Measurements from ENCODE around the gene CDCP1.

CDCP1 gene

DNA sequence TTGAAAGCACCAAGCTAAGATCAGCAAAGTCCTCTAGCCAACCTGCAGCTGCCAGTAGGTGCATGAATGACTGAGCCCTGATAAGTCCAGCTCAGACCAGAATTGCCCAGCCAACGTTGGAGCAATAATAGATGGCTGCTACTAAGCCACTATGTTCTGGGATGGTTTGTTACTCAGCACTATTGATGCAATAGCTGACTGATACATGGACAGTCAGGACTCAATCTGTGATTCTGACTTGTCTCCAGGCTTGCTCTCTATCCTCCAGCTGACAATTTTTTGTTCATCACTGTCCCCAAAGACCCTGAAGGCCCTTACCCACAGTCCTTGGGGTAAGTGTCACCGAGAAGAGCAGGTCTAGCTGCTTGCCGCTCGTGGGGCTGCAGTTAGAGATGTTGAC is 55.3 kb downstream of the CDCP1 start:
- TF ChIP-seq EGR1 (IDR thresholded peaks at IDR 0.05) (no peak), RAD21 (IDR thresholded peaks at IDR 0.05; ENCODE audit: low read depth) (no peak), REST (IDR thresholded peaks at IDR 0.05; ENCODE audit: low read depth) (no peak), TCF12 (IDR thresholded peaks at IDR 0.05; ENCODE audit: low read depth) (no peak), ZBTB7A (IDR thresholded peaks at IDR 0.05; ENCODE audit: low read depth) (no peak), TAF1 (IDR thresholded peaks at IDR 0.05; ENCODE audit: low read depth) (no peak), NFIC (IDR thresholded peaks at IDR 0.05) (no peak), TEAD4 (IDR thresholded peaks at IDR 0.05) (no peak), FOXM1 (IDR thresholded peaks at IDR 0.05; ENCODE audit: borderline replicate concordance, low read depth) (no peak), CREB1 (IDR thresholded peaks at IDR 0.05; ENCODE audit: low read depth) (no peak), YY1 (IDR thresholded peaks at IDR 0.05; ENCODE audit: low read depth) (no peak), CEBPB (IDR thresholded peaks at IDR 0.05) (no peak), EP300 (IDR thresholded peaks at IDR 0.05; ENCODE audit: borderline replicate concordance) (no peak)
- TF ChIP-seq, protein P1, sequence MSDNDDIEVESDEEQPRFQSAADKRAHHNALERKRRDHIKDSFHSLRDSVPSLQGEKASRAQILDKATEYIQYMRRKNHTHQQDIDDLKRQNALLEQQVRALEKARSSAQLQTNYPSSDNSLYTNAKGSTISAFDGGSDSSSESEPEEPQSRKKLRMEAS (IDR thresholded peaks at IDR 0.05), result no peak
- TF ChIP-seq, protein P2, sequence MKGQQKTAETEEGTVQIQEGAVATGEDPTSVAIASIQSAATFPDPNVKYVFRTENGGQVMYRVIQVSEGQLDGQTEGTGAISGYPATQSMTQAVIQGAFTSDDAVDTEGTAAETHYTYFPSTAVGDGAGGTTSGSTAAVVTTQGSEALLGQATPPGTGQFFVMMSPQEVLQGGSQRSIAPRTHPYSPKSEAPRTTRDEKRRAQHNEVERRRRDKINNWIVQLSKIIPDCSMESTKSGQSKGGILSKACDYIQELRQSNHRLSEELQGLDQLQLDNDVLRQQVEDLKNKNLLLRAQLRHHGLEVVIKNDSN (IDR thresholded peaks at IDR 0.05), result no peak

- no peak for TF ChIP-seq EGR1 (IDR thresholded peaks at IDR 0.05)
- TF ChIP-seq REST (IDR thresholded peaks at IDR 0.05; ENCODE audit: low read depth), result no peak
- no peak for TF ChIP-seq CREB1 (IDR thresholded peaks at IDR 0.05; ENCODE audit: low read depth)
- no peak for TF ChIP-seq EP300 (IDR thresholded peaks at IDR 0.05; ENCODE audit: borderline replicate concordance)
- TF ChIP-seq TCF12 (IDR thresholded peaks at IDR 0.05; ENCODE audit: low read depth), result no peak
- no peak for TF ChIP-seq FOXM1 (IDR thresholded peaks at IDR 0.05; ENCODE audit: borderline replicate concordance, low read depth)
- no peak for TF ChIP-seq TAF1 (IDR thresholded peaks at IDR 0.05; ENCODE audit: low read depth)
- TF ChIP-seq RAD21 (IDR thresholded peaks at IDR 0.05; ENCODE audit: low read depth), result no peak
- TF ChIP-seq CEBPB (IDR thresholded peaks at IDR 0.05), result no peak
- no peak for TF ChIP-seq NFIC (IDR thresholded peaks at IDR 0.05)
- TF ChIP-seq ZBTB7A (IDR thresholded peaks at IDR 0.05; ENCODE audit: low read depth), result no peak
- no peak for TF ChIP-seq TEAD4 (IDR thresholded peaks at IDR 0.05)
- TF ChIP-seq, protein P1 (IDR thresholded peaks at IDR 0.05), result no peak
- TF ChIP-seq, protein P2 (IDR thresholded peaks at IDR 0.05), result no peak
- TF ChIP-seq YY1 (IDR thresholded peaks at IDR 0.05; ENCODE audit: low read depth), result no peak
Measured at GRCh38 chr3:45088543-45089358, 57.4 kb downstream of the CDCP1 start.

DNA sequence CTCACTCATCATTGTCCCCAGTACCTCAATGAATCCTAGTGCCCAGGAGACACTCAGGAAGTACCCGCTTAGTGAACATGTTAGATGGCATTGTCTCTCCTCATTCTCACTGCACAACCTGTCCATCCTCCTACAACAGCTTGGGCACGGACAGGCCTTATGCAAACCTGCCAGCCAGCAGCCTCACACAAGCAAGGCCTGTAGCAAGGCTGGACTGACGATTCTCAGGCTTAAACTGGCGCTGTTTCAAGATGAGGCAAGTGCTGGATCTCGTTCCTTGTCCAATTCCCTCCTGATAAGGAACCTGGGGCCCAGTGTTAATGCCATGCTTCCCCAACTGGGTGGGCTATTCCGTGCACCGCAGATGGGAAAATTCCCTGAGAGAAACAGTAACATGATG is 59.0 kb downstream of the CDCP1 start:
- TF ChIP-seq TCF12 (IDR thresholded peaks at IDR 0.05; ENCODE audit: low read depth) (no peak), EGR1 (IDR thresholded peaks at IDR 0.05) (no peak), TEAD4 (IDR thresholded peaks at IDR 0.05) (no peak), RAD21 (IDR thresholded peaks at IDR 0.05; ENCODE audit: low read depth) (no peak), YY1 (IDR thresholded peaks at IDR 0.05; ENCODE audit: low read depth) (no peak), CREB1 (IDR thresholded peaks at IDR 0.05; ENCODE audit: low read depth) (no peak), ZBTB7A (IDR thresholded peaks at IDR 0.05; ENCODE audit: low read depth) (no peak), TAF1 (IDR thresholded peaks at IDR 0.05; ENCODE audit: low read depth) (no peak), EP300 (IDR thresholded peaks at IDR 0.05; ENCODE audit: borderline replicate concordance) (no peak)
- TF ChIP-seq, protein P2 (IDR thresholded peaks at IDR 0.05), result no peak

DNA sequence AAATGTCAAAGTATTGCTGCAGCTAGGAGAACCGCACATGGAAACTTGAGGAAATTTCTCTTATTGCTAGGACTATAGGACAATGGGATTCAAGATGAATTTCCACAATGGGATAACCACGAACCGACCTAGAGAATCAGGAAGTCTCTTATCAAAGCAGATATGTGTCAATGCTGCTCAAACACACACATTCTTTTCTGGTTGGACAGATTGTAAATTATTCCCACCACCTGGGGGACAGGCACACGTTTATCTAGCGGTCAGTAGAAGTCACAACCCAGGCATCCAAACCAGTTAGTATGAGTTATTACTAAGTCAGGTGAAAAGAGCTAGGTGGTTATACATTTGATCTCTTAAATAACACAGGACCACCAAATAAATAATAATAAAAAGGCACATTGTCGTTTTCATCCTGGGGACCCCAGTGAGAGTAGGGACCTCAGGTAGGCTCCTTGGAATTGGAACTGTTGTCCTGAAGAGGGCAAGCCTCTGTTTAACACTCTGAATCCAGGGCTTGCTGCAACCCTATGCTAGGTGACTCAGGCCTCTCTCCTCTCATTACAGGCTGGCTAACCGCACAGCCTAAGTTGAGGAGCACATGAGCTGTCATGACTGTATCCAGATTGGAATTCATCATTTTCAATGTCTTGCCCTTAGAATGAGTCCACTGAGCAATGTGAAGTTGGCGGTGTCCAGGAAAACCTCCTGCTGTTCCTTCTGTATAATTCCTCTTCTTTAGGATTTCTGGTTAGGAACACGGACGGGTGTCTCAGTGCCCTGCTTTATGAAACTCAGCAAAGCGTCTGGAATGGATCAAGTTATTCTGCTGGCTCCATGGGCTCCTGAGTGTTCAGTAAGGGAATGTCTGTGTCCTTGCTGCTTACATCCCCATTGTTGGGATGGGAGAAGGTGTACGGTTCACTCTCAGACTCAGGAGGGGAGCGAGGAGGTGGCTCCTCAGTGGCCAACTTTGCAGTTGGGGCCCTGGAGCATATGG is 61.1 kb downstream of the CDCP1 start:
- TF ChIP-seq, protein P2 (IDR thresholded peaks at IDR 0.05), result no peak
- no peak for TF ChIP-seq TCF12 (IDR thresholded peaks at IDR 0.05; ENCODE audit: low read depth)
- TF ChIP-seq CEBPB (IDR thresholded peaks at IDR 0.05), result no peak
- no peak for TF ChIP-seq CREB1 (IDR thresholded peaks at IDR 0.05; ENCODE audit: low read depth)
- TF ChIP-seq ZBTB7A (IDR thresholded peaks at IDR 0.05; ENCODE audit: low read depth), result no peak
- TF ChIP-seq EP300 (IDR thresholded peaks at IDR 0.05; ENCODE audit: borderline replicate concordance), result no peak
- TF ChIP-seq RAD21 (IDR thresholded peaks at IDR 0.05; ENCODE audit: low read depth), result no peak
- no peak for TF ChIP-seq FOXM1 (IDR thresholded peaks at IDR 0.05; ENCODE audit: borderline replicate concordance, low read depth)
- no peak for TF ChIP-seq TAF1 (IDR thresholded peaks at IDR 0.05; ENCODE audit: low read depth)
- TF ChIP-seq REST (IDR thresholded peaks at IDR 0.05; ENCODE audit: low read depth), result no peak
- no peak for TF ChIP-seq YY1 (IDR thresholded peaks at IDR 0.05; ENCODE audit: low read depth)
- TF ChIP-seq, protein P1 (IDR thresholded peaks at IDR 0.05), result no peak
- TF ChIP-seq EGR1 (IDR thresholded peaks at IDR 0.05), result no peak
- TF ChIP-seq TEAD4 (IDR thresholded peaks at IDR 0.05), result no peak
